Astrocyte of the hippocampus (primary cell): Measurements from ENCODE around the gene KIF3A.

Source experiments
- DNase-seq: peaks from one replicate; pipeline ENCODE4 v3.0.0; 2011; ENCODE audit warnings: low read depth, low spot score

Gene KIF3A

GRCh38 chr5:132770476-132771159 lies 33.3 kb upstream of the KIF3A start:
- DNase-seq: peak; percentile 38

- DNase-seq: no peak
These were observed 31.1 kb upstream of the KIF3A start for GRCh38 chr5:132768485-132768868.

- DNase-seq: peak; percentile 51
These were observed 29.8 kb upstream of the KIF3A start for GRCh38 chr5:132767150-132767549.

GRCh38 chr5:132766806-132767055 lies 29.4 kb upstream of the KIF3A start:
- DNase-seq: no peak

- no peak for DNase-seq
These were observed 28.9 kb upstream of the KIF3A start for GRCh38 chr5:132766020-132766805.

GRCh38 chr5:132765311-132766019 lies 28.1 kb upstream of the KIF3A start:
- no peak for DNase-seq

- no peak for DNase-seq
These were observed 27.4 kb upstream of the KIF3A start for GRCh38 chr5:132764671-132765238.

- DNase-seq: no peak
These were observed 26.7 kb upstream of the KIF3A start for GRCh38 chr5:132764051-132764450.

- DNase-seq: no peak
These were observed 26.1 kb upstream of the KIF3A start for GRCh38 chr5:132763181-132764036.

GRCh38 chr5:132762246-132763000 lies 25.1 kb upstream of the KIF3A start:
- DNase-seq: no peak

- DNase-seq: no peak
These were observed 24.2 kb upstream of the KIF3A start for GRCh38 chr5:132761321-132762240.

GRCh38 chr5:132760601-132761317 lies 23.4 kb upstream of the KIF3A start:
- DNase-seq: no peak

- no peak for DNase-seq
These were observed 22.7 kb upstream of the KIF3A start for GRCh38 chr5:132760049-132760420.

- no peak for DNase-seq
These were observed 22.0 kb upstream of the KIF3A start for GRCh38 chr5:132759114-132760048.

GRCh38 chr5:132758451-132758850 lies 21.1 kb upstream of the KIF3A start:
- no peak for DNase-seq

GRCh38 chr5:132756542-132756941 lies 19.2 kb upstream of the KIF3A start:
- no peak for DNase-seq

GRCh38 chr5:132754947-132755346 lies 17.6 kb upstream of the KIF3A start:
- DNase-seq: peak; percentile 51

GRCh38 chr5:132754111-132754510 lies 16.8 kb upstream of the KIF3A start:
- no peak for DNase-seq
